IMR-90 (cell line): ENCODE results near the gene SH3RF3. TPM values are rescaled to one million over a fixed set of nuclear protein-coding genes. Genes with fewer than 3 reads are reported as not detected.

ENCODE experiments used
- ATAC-seq: fragments of 200-7000 bp; cut with Tn5 transposase; 2 replicates; pipeline ENCODE4 v1.9.1; 2020; ENCODE audit warnings: low read depth, mild to moderate bottlenecking, moderate library complexity
- BruUV-seq: library from RNA; stranded (reverse); fragments of 400-500 nt; replicated peaks from 2 replicates; lab custom pipeline; 2021; lab: Mats Ljungman, UMichigan
- CTCF ChIA-PET: fragments of 300-600 bp; formaldehyde crosslinking; extraction: SDS; loops from one replicate; lab custom pipeline; 2021; ENCODE audit warnings: antibody characterized with exemption; lab: Yijun Ruan, JAX
- POLR2A ChIA-PET: fragments of 300-600 bp; sonication (Branson Sonifier 250); formaldehyde crosslinking; loops from one replicate; lab custom pipeline; 2022; ENCODE audit warnings: antibody characterized with exemption; ENCODE audit not compliant: unreplicated experiment; lab: Charles Lee
- DNase-seq: peaks from one replicate; pipeline ENCODE4 v3.0.0; 2013
- H2AFZ ChIP-seq: replicated peaks from 2 replicates; pipeline ENCODE3; 2013; ENCODE audit warnings: low read length, mild to moderate bottlenecking; ENCODE audit not compliant: poor library complexity
- H2AK5ac ChIP-seq: 2 replicates; pipeline ENCODE4 v1.6.1; 2013; ENCODE audit warnings: low read depth, low read length, inconsistent platforms
- H2AK9ac ChIP-seq: replicated peaks from 2 replicates; pipeline ENCODE3; 2013; ENCODE audit warnings: mild to moderate bottlenecking, low read depth, low read length, moderate library complexity; ENCODE audit not compliant: poor library complexity
- H2BK120ac ChIP-seq: 2 replicates; pipeline ENCODE4 v1.6.1; 2013; ENCODE audit warnings: low read depth, low read length, inconsistent platforms
- H2BK15ac ChIP-seq: 3 replicates; pipeline ENCODE4 v1.6.1; 2013; ENCODE audit warnings: low read depth, low read length, inconsistent platforms
- H2BK20ac ChIP-seq: 2 replicates; pipeline ENCODE4 v1.6.1; 2013; ENCODE audit warnings: low read depth, mild to moderate bottlenecking, inconsistent platforms, low read length, moderate library complexity
- H2BK5ac ChIP-seq: 2 replicates; pipeline ENCODE4 v1.6.1; 2013; ENCODE audit warnings: mild to moderate bottlenecking, low read depth, low read length, inconsistent platforms; ENCODE audit not compliant: poor library complexity, severe bottlenecking
- H3K14ac ChIP-seq: replicated peaks from 2 replicates; pipeline ENCODE4 v1.6.1; 2013; ENCODE audit warnings: low read depth, low read length, inconsistent platforms
- H3K18ac ChIP-seq: 2 replicates; pipeline ENCODE4 v1.6.1; 2013; ENCODE audit warnings: low read depth, low read length, control low read depth
- H3K23ac ChIP-seq: 2 replicates; pipeline ENCODE4 v1.6.1; 2013; ENCODE audit warnings: low read depth, low read length, inconsistent platforms
- H3K27ac ChIP-seq: 2 replicates; pipeline ENCODE4 v1.5.1; 2013; ENCODE audit warnings: mild to moderate bottlenecking, control low read depth, low read length; ENCODE audit not compliant: insufficient read depth
- H3K27me3 ChIP-seq: 2 replicates; pipeline ENCODE4 v1.6.1; 2013; ENCODE audit warnings: low read length; ENCODE audit not compliant: control insufficient read depth, insufficient read depth
- H3K36me3 ChIP-seq: 2 replicates; pipeline ENCODE4 v1.6.1; 2013; ENCODE audit warnings: low read length, mixed read lengths; ENCODE audit not compliant: control insufficient read depth, insufficient read depth
- H3K4ac ChIP-seq: 2 replicates; pipeline ENCODE4 v1.6.1; 2013; ENCODE audit warnings: low read depth, low read length, inconsistent platforms
- H3K4me1 ChIP-seq: 2 replicates; pipeline ENCODE4 v1.6.1; 2013; ENCODE audit warnings: low read length, mixed read lengths; ENCODE audit not compliant: control insufficient read depth, insufficient read depth
- H3K4me2 ChIP-seq: 2 replicates; pipeline ENCODE4 v1.6.1; 2013; ENCODE audit warnings: low read depth, mild to moderate bottlenecking, control low read depth, low read length, moderate library complexity
- H3K4me3 ChIP-seq: 2 replicates; pipeline ENCODE4 v1.5.1; 2013; ENCODE audit warnings: low read depth, mild to moderate bottlenecking, control low read depth, low read length, moderate library complexity; ENCODE audit not compliant: insufficient read depth
- H3K56ac ChIP-seq: 2 replicates; pipeline ENCODE4 v1.6.1; 2013; ENCODE audit warnings: low read length, inconsistent platforms; ENCODE audit not compliant: insufficient read depth; ENCODE audit errors: extremely low read depth
- H3K79me1 ChIP-seq, 2 experiments: 2 replicates each; pipeline ENCODE4 v1.6.1; 2013; ENCODE audit warnings: low read length in 2 of 2, inconsistent platforms in 1 of 2, low read depth in 1 of 2
- H3K9ac ChIP-seq: 2 replicates; pipeline ENCODE4 v1.6.1; 2013; ENCODE audit warnings: low read depth, low read length, control low read depth
- H3K9me1 ChIP-seq: 2 replicates; pipeline ENCODE4 v1.6.1; 2013; ENCODE audit warnings: low read length, inconsistent platforms; ENCODE audit not compliant: insufficient read depth
- H3K9me3 ChIP-seq: 2 replicates; pipeline ENCODE4 v1.6.1; 2013; ENCODE audit warnings: low read length; ENCODE audit not compliant: control insufficient read depth, insufficient read depth
- H4K20me1 ChIP-seq: 2 replicates; pipeline ENCODE4 v1.6.1; 2013; ENCODE audit warnings: low read length, inconsistent platforms; ENCODE audit not compliant: insufficient read depth
- H4K5ac ChIP-seq: 2 replicates; pipeline ENCODE4 v1.6.1; 2013; ENCODE audit warnings: mild to moderate bottlenecking, low read depth, low read length, control low read depth
- H4K8ac ChIP-seq, 2 experiments: 2 replicates each; pipeline ENCODE4 v1.6.1; 2013; ENCODE audit warnings: low read depth in 2 of 2, low read length in 2 of 2, control low read depth in 1 of 2, inconsistent platforms in 1 of 2
- H4K91ac ChIP-seq: 2 replicates; pipeline ENCODE4 v1.6.1; 2013; ENCODE audit warnings: low read depth, low read length, inconsistent platforms; ENCODE audit not compliant: insufficient read depth
- CHD1 ChIP-seq: IDR thresholded peaks from 2 replicates; pipeline ENCODE4 v1.6.1; 2012; ENCODE audit warnings: low read depth, low read length, improper control_type of control experiment
- ELK1 ChIP-seq: fragments of 150-350 bp; IDR thresholded peaks from 2 replicates; pipeline ENCODE4 v1.6.1; 2016; ENCODE audit warnings: low read depth, mild to moderate bottlenecking, low read length, moderate library complexity, borderline replicate concordance
- RCOR1 ChIP-seq: IDR thresholded peaks from 2 replicates; pipeline ENCODE4 v1.6.1; 2012; ENCODE audit warnings: mild to moderate bottlenecking, low read length, improper control_type of control experiment; ENCODE audit not compliant: insufficient replicate concordance
- WGBS, 2 experiments: methylation state at CpG; one replicate each; pipeline versions ENCODE4 v1.1.5 to v1.1.7; 2013; ENCODE audit warnings: missing lambda C conversion rate in 2 of 2; ENCODE audit not compliant: insufficient read length in 1 of 2; ENCODE audit errors: extremely low coverage in 2 of 2; 5-methylcytosine and 5-hydroxymethylcytosine counted together
- dilution Hi-C: fragments of 300-500 bp; cut with HindIII; formaldehyde crosslinking; loops from one replicate; pipeline ENCODE4 v1.14.3; 2018; ENCODE audit warnings: low sequenced_read_pairs; ENCODE audit not compliant: unreplicated experiment
- in situ Hi-C: fragments of 300-500 bp; cut with MboI; formaldehyde crosslinking; loops from 3 replicates; pipeline ENCODE4 v1.14.3; 2019; ENCODE audit warnings: low sequenced_read_pairs, inconsistent platforms, mixed read lengths
- intact Hi-C: fragments of 100-400 bp; cut with micrococcal nuclease; formaldehyde crosslinking; loops from 2 replicates; pipeline ENCODE4 v1.10.0; 2022
- polyA plus RNA-seq, 3 experiments: library from polyadenylated mRNA; depleted of rRNA; stranded (reverse); fragments of >200 nt; gene quantifications; 2 replicates each; pipeline ENCODE4 v1.2.3, GENCODE V29; 2012; ENCODE audit warnings: low replicate concordance in 1 of 3
- total RNA-seq: library from RNA; depleted of rRNA; stranded (reverse); fragments of >200 nt; gene quantifications from 2 replicates; pipeline ENCODE4 v1.2.3, GENCODE V29; 2012

Gene SH3RF3
- total and polyA plus RNA-seq, 2 of the 4 experiments (the other 2 are of a cell fraction): 3.4 to 5.3 TPM

- Histone ChIP-seq H4K8ac (peak overlapping the region in 1 of 2 experiments; percentile 37; a peak in 1 of 4 replicates), H3K9me1 (peaks cover 60% of the 10 kb centered on the region), H2AK5ac (peak overlapping the region; percentile 87), H3K14ac (peak overlapping the region; percentile 15), H2AK9ac (peak overlapping the region; percentile 32), H3K4me3 (no peak overlapping the region), H3K27ac (no peak overlapping the region), H3K18ac (0 out of 2 replicates have a peak overlapping the region, but pooled peaks have one; percentile 22), H2BK20ac (peak overlapping the region; percentile 57; the same call in 1 of the 2 replicates), H3K9me3 (no peaks in the 10 kb centered on the region; the same call in 1 of the 2 replicates), H2AFZ (no peak overlapping the region), H3K56ac (no peak overlapping the region), H2BK5ac (no peak overlapping the region), H3K4ac (peak overlapping the region; percentile 79), H3K4me1 (peaks cover 35% of the 10 kb centered on the region), H3K79me1 (peaks cover 62 to 87% of the 10 kb centered on the region in 2 experiments), H2BK120ac (peak overlapping the region; percentile 80; the same call in 1 of the 2 replicates), H4K5ac (peak overlapping the region; percentile 14; the same call in 1 of the 2 replicates), H3K27me3 (no peaks in the 10 kb centered on the region), H3K23ac (peak overlapping the region; percentile 35; the same call in 1 of the 2 replicates), H4K91ac (peak overlapping the region; percentile 63), H3K9ac (no peak overlapping the region), H3K36me3 (no peaks in the 10 kb centered on the region), H2BK15ac (peak overlapping the region; percentile 37; the same call in 2 of the 3 replicates), H3K4me2 (no peak overlapping the region), H4K20me1 (peaks cover 66% of the 10 kb centered on the region)
- dilution Hi-C loops (no loop called here), in situ Hi-C loops (loop anchor here (10.0 kb wide), 1 partner anchor 80 kb away; no protein-coding TSS in a partner anchor), intact Hi-C loops (loop anchor here (5.0 kb wide), 1 partner anchor 43 kb away; no protein-coding TSS in a partner anchor)
- TF ChIP-seq RCOR1: no peak
- TF ChIP-seq ELK1: no peak
- TF ChIP-seq CHD1: no peak
- DNase-seq (no peak), ATAC-seq (no peak)
- CTCF ChIA-PET: interaction anchor here (1.5 kb wide), 1 partner anchor 10 kb away, joined by 3 read pairs; no protein-coding TSS in a partner anchor
- WGBS, 2 experiments: 100% methylated on average over 2 of the region's 11 CpGs; no CpG with 5 or more reads in 1 of the 2 experiments
- POLR2A ChIA-PET: no interaction called here
- BruUV-seq: no TSS peak
These were observed 85.8 kb downstream of the SH3RF3 start for GRCh38 chr2:109214651-109215371.
